Colonic mucosa (tissue), 4 donors: ENCODE results near the gene WDR82. TPM values are rescaled to one million over a fixed set of nuclear protein-coding genes. Genes with fewer than 3 reads are reported as not detected.
"Not testable (repeated sequence)": the region's sequence is repeated elsewhere in the genome, so short reads cannot be mapped to it uniquely, and the experiment has no call there.

ENCODE experiments used
- DNase-seq: peaks from one replicate; pipeline ENCODE4 v3.0.0-alpha.2; 2020
- H3K27ac ChIP-seq: fragments of 200-600 bp; one replicate; pipeline ENCODE4 v1.8.0; 2021
- H3K27me3 ChIP-seq: fragments of 200-600 bp; one replicate; pipeline ENCODE4 v1.8.0; 2021
- H3K36me3 ChIP-seq: fragments of 200-600 bp; one replicate; pipeline ENCODE4 v1.8.0; 2021
- H3K4me1 ChIP-seq: fragments of 200-600 bp; one replicate; pipeline ENCODE4 v1.8.0; 2021; ENCODE audit warnings: mild to moderate bottlenecking
- H3K4me3 ChIP-seq: fragments of 200-600 bp; one replicate; pipeline ENCODE4 v1.8.0; 2021
- H3K9ac ChIP-seq, 2 donors: one replicate each; pipeline ENCODE4 v1.7.0; 2013; ENCODE audit warnings: control low read depth in 2 of 2, low read depth in 2 of 2, low read length in 2 of 2
- H3K9me3 ChIP-seq: fragments of 200-600 bp; one replicate; pipeline ENCODE4 v1.8.0; 2021
- intact Hi-C: fragments of 100-400 bp; cut with DNase I; formaldehyde crosslinking; loops from one replicate; pipeline ENCODE4 v1.14.1; 2022
- total RNA-seq, 2 donors: library from RNA; stranded (reverse); fragmentation: NEBNext Ultra II Directional in 1 of 2; extraction: Animal tissue kit (Norgen Biotek cat#: 25700) in 1 of 2; gene quantifications; one replicate each; pipeline ENCODE4 v1.2.1, GENCODE V29; 2021
- TF ChIP-seq, protein P1 (sequence below): fragments of 200-600 bp; IDR thresholded peaks from one replicate; pipeline ENCODE4 v1.8.0; 2022; ENCODE audit warnings: antibody characterized with exemption, mild to moderate bottlenecking
- donor health status: healthy.
- donor health status: DM: no; HTN: no; CAD: no.
- donor health status: DM: no; HTN: no; CAD: no.

WDR82 gene
- total RNA-seq, 2 donors from 2014 or later = 65.7 to 67.0 TPM

DNA sequence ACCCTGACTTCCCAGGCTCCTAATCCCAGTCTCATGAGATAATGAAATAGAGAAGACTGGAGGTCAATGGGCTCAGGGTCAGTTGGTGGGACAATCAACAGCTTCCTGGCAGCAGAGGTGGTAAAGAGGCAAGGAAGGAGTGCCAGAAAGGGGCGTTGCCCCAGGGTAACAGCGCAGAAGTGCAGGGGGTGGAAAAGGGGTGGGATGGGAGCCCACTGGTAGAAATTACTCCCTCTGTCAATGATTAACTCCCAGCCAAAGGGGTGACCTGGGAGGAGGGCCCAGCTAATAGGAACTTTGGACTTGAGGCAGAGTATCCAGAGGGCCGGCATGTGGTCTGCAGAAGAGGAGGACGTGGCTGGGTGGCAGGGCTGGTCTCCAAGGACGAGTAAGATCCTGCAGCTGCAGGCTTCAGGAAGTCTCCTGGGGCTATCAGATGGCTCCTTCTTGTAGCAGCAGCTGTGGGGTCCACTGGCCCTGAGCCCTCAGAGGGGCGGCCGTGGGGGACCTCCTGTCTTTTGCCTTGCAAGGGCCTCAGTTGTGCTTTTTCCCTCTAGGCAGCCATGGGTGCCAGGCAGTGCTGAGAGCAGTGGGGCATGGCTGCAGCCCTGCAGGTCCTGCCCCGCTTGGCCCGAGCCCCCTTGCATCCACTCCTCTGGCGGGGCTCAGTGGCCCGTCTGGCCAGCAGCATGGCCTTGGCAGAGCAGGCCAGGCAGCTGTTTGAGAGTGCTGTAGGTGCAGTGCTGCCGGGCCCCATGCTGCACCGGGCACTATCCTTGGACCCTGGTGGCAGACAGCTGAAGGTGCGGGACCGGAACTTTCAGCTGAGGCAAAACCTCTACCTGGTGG is 11.5 kb upstream of the WDR82 start:
- H3K4me3 ChIP-seq = peak overlapping the region; percentile 25
- no peaks in the 10 kb centered on the region for H3K9me3 ChIP-seq
- peak; percentile 84 for DNase-seq
- TF ChIP-seq, protein P1, sequence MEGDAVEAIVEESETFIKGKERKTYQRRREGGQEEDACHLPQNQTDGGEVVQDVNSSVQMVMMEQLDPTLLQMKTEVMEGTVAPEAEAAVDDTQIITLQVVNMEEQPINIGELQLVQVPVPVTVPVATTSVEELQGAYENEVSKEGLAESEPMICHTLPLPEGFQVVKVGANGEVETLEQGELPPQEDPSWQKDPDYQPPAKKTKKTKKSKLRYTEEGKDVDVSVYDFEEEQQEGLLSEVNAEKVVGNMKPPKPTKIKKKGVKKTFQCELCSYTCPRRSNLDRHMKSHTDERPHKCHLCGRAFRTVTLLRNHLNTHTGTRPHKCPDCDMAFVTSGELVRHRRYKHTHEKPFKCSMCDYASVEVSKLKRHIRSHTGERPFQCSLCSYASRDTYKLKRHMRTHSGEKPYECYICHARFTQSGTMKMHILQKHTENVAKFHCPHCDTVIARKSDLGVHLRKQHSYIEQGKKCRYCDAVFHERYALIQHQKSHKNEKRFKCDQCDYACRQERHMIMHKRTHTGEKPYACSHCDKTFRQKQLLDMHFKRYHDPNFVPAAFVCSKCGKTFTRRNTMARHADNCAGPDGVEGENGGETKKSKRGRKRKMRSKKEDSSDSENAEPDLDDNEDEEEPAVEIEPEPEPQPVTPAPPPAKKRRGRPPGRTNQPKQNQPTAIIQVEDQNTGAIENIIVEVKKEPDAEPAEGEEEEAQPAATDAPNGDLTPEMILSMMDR = no peak
- no peaks in the 10 kb centered on the region for H3K27me3 ChIP-seq
- H3K4me1 ChIP-seq = peaks cover 12% of the 10 kb centered on the region
- intact Hi-C loops = no loop called here
- H3K36me3 ChIP-seq = peaks cover 7% of the 10 kb centered on the region
- peak overlapping the region; percentile 32 to 85 for H3K9ac ChIP-seq
- peak overlapping the region; percentile 99 for H3K27ac ChIP-seq

DNA sequence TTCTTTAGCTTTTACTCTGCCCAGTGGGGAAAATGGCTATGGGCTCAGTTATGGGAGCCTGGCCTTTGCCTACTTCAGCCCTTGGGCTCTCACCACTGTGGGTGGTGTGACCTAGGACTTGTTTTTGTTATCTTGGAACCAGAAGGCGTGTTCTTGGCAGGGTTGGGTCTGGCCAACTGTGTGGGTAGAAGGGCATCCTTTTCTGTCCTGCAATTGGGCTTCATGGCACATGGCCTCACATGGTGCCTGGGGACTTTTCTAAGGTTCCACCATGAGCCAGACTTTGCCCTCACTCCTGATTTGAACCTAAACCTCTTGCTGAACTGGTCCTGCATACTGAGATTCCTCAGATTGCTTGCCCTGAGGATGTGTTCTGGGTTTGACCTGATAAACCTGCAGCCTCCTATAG is 10.9 kb upstream of the WDR82 start:
- Histone ChIP-seq H3K27me3 (no peaks in the 10 kb centered on the region), H3K27ac (peak overlapping the region; percentile 99), H3K36me3 (peaks cover 7% of the 10 kb centered on the region), H3K4me1 (peaks cover 12% of the 10 kb centered on the region), H3K4me3 (no peak overlapping the region), H3K9ac (peak overlapping the region in 1 of 2 donors; percentile 85), H3K9me3 (no peaks in the 10 kb centered on the region)
- DNase-seq = peak; percentile 58
- intact Hi-C loops = no loop called here
- TF ChIP-seq, protein P1 = no peak

DNA sequence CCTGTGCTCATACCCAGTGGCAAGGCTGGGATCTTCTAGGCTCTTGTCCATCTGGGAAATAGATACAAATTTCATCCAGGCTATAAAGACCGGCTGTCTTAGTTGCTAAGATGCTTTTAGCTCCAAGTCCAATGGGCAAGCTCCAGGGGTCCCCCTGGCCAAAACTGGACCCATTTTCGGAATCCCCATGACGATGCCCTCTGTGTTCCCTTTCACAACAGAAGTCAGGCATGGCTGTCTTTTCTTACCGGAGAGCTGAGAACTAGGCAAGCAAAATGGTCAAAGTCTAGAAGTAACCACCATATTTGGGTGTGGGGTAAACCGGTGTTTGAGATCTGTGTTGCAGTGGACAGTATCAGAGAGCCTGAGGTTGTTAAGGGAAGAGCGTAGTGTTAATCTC is 10.2 kb upstream of the WDR82 start:
- no peaks in the 10 kb centered on the region for H3K9me3 ChIP-seq
- H3K27ac ChIP-seq = peak overlapping the region; percentile 99
- DNase-seq = no peak
- peak overlapping the region; percentile 75 for H3K4me3 ChIP-seq
- peaks cover 12% of the 10 kb centered on the region for H3K4me1 ChIP-seq
- peak overlapping the region in 1 of 2 donors; percentile 85 for H3K9ac ChIP-seq
- H3K27me3 ChIP-seq = no peaks in the 10 kb centered on the region
- TF ChIP-seq, protein P1 = no peak
- intact Hi-C loops = no loop called here
- peaks cover 7% of the 10 kb centered on the region for H3K36me3 ChIP-seq

DNA sequence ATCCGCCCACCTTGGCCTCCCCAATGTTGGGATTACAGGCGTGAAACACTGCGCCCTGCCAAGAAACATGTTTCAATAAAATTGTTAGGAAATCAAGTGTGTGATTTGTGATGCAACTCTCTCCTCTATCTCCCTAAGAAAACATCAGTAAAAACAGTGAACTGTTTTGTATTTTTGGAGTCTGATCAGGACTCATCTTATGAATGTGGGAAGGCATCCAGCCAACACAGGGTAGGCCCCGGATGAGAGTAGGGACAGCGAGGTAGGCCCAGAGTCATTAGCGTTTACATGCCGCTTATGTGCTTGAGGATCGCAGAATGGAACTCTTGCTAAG is 8.3 kb upstream of the WDR82 start:
- TF ChIP-seq, protein P1 = no peak

DNA sequence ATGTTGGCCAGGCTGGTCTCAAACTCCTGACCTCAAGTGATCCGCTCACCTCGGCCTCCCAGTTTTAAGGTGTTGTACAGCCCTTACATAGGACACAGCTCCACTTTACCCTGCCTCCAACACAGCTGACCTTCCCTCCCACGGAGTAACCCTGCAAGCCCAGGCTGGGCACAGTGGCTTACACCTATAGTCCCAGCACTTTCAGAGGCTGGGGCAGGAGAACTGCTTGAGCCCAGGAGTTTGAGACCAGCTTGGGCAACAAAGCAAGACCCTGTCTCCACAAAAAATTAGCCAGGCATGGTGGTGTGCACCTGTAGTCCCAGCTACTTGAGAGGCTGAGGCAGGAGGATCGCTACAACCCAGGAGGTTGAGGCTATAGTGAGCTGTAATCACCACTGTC is 5.6 kb upstream of the WDR82 start:
- H3K9me3 ChIP-seq, H3K9ac ChIP-seq, H3K4me1 ChIP-seq, H3K4me3 ChIP-seq, H3K27me3 ChIP-seq, DNase-seq, H3K36me3 ChIP-seq, intact Hi-C loops: not testable (repeated sequence)
- peak overlapping the region; percentile 50 for H3K27ac ChIP-seq

More for the DNA sequence above, 8.3 kb upstream of the WDR82 start:
- no peaks in the 10 kb centered on the region for H3K9me3 ChIP-seq
- intact Hi-C loops = no loop called here
- H3K36me3 ChIP-seq = no peaks in the 10 kb centered on the region
- peaks cover 12% of the 10 kb centered on the region for H3K4me1 ChIP-seq
- DNase-seq = no peak
- no peaks in the 10 kb centered on the region for H3K27me3 ChIP-seq
- H3K4me3 ChIP-seq = peak overlapping the region; percentile 75
- peak overlapping the region; percentile 88 to 90 for H3K9ac ChIP-seq
- H3K27ac ChIP-seq = peak overlapping the region; percentile 99

DNA sequence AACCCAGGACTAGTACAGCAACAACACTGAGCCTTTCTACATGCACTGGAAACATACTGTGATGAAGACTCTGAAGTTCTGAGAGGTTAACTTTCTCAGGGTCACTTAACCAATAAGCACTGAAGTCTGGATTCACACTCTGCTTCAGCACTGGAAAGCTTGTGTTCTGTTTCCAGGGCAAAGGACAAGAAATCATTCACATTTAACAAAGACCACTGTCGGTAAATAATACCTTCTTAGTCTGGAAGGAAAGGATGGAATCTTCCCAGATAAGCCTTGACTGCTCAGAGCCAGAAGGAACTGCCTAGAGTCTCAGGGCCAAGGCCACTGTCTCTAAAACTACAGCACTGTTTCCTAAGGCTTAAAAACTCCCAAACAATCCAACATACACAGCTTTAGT is 4.9 kb upstream of the WDR82 start:
- Histone ChIP-seq H3K4me3 (no peak overlapping the region), H3K9me3 (no peaks in the 10 kb centered on the region), H3K27me3 (no peaks in the 10 kb centered on the region), H3K4me1 (no peaks in the 10 kb centered on the region), H3K27ac (no peak overlapping the region), H3K36me3 (no peaks in the 10 kb centered on the region), H3K9ac (no peak overlapping the region)
- TF ChIP-seq, protein P1 = no peak
- DNase-seq = no peak
- intact Hi-C loops = no loop called here
